Measurements from ENCODE around the gene MBD6.

Gene MBD6

GRCh38 chr12:57549909-57550640, 27.5 kb downstream of the MBD6 start, which contains the start of gene KIF5A:
Gene KIF5A (plus strand): TSS chr12:57550044. CDS start chr12:57550272, 228 bp downstream.
- ChIA-PET CTCF (no interaction called here), POLR2A (ENCODE audit: low non-redundant PET) (no interaction called here)
- TF ChIP-seq CTCF (conservative IDR thresholded peaks at IDR 0.05; ENCODE audit: low read depth): no peak
- peak; percentile 20 for DNase-seq (ENCODE audit: low spot score)
- no peak within 1 kb of the TSS for H3K27ac ChIP-seq

DNA sequence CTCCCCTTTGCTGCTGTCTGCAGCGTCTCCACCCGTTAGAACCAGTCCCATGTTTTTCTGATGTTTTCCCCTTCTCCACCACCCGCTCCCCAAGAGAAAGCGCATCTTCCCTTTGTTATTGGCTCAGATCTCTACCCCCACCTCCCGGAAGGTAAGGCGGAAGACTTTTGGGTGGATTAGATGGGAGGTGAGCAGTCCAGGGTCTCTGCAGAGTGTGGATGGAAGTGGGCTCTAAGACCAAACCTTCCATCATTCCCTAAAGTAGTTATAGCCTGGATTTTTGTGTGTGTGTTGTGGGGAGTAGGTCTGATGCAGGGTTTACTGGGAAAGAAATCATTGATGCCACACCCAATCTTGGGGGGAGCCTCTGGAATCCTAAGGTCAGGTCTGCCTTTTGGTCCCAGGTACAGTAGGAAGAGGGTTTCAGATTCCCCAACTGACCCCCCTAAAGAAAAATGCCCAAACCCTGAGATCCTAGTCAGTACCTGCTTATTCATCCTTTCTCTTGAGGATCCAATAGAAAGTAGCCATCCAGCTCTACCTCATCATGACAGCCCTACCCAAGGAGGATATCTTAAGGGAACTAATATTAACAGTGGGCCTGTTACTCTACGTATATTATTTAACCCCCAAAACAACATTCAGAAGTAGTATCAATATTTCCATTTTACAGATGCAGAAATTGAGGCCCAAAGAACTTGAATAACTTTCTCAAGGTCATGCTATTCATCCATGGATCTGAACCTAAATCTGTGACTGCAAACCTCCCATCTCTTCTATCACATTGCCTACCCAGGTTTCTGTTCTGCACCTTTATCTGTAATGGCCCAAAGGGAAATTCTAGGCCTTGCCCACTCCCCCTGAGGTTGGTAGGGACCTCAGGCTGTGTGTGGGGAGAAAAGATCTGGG, 28.3 kb downstream of the MBD6 start:
- POLR2A ChIA-PET (ENCODE audit: low non-redundant PET): no interaction called here
- no peak for TF ChIP-seq CTCF (conservative IDR thresholded peaks at IDR 0.05; ENCODE audit: low read depth)
- CTCF ChIA-PET: no interaction called here
- H3K27ac ChIP-seq: no peak overlapping the region
- DNase-seq (ENCODE audit: low spot score): no peak

DNA sequence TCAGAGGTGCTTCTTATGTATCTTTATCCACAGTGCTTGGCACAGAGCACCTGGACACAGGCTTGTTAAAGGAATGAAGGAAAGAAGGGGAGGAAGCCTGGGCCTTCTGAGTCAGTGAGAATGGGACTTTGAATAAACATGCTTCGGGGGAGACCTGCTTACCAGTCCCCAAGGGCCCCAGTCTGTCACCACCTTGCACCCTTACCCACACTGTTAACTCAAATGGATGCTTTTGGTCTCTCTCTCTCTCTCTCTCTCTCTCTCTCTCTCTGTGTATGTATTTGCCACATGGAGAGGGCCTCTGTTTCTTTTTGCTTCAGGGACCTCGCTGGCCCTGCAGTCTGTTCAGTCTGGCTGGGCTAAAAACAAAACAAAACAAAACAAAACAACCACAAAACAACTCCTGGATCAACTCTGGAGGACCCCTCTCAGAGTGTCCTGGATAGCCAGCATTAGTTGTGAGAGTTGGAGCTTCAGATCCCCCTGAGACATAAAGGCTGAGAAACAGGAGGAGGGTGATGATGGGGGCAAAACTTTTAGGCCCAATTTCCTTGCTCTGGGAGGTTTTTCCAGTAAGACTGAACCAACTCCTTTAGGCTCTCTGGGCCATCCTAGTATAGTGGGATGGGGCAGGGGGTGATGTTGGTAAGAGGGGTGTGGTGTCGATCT, 29.1 kb downstream of the MBD6 start:
- no peak for DNase-seq (ENCODE audit: low spot score)
- ChIA-PET CTCF (no interaction called here), POLR2A (ENCODE audit: low non-redundant PET) (no interaction called here)
- H3K27ac ChIP-seq: no peak overlapping the region
- no peak for TF ChIP-seq CTCF (conservative IDR thresholded peaks at IDR 0.05; ENCODE audit: low read depth)

DNA sequence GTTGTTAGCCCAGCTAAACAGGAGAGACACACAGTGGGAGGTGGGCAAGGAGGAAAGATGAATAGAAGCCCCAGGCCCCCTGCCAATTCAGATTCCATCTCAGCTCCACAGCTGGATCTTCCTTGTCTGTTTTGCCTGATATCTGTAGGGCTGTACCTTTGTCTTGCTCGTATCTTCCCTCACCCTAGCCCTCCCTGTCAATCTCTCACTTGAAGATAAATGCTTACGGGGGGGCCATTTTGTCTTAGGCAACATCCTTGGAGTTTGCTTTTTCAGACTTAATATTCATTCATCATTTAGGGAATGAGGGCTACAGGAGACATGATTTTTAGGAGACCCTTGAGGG, 29.7 kb downstream of the MBD6 start:
- POLR2A ChIA-PET (ENCODE audit: low non-redundant PET): no interaction called here
- CTCF ChIA-PET: interaction anchor here (0.7 kb wide), 1 partner anchor 15 kb away, joined by 6 read pairs; no protein-coding TSS in a partner anchor
- no peak for DNase-seq (ENCODE audit: low spot score)
- no peak for TF ChIP-seq CTCF (conservative IDR thresholded peaks at IDR 0.05; ENCODE audit: low read depth)
- H3K27ac ChIP-seq: no peak overlapping the region

- ChIA-PET CTCF (interaction anchor here (0.7 to 0.8 kb wide), 2 partner anchors 15 to 31 kb away, joined by 3 to 6 read pairs; no protein-coding TSS in a partner anchor), POLR2A (ENCODE audit: low non-redundant PET) (no interaction called here)
- H3K27ac ChIP-seq: no peak overlapping the region
- TF ChIP-seq CTCF (conservative IDR thresholded peaks at IDR 0.05; ENCODE audit: low read depth): no peak
- no peak for DNase-seq (ENCODE audit: low spot score)
These were observed 30.2 kb downstream of the MBD6 start for GRCh38 chr12:57552835-57553313.
